ENCODE results near the gene EYS.

DNA sequence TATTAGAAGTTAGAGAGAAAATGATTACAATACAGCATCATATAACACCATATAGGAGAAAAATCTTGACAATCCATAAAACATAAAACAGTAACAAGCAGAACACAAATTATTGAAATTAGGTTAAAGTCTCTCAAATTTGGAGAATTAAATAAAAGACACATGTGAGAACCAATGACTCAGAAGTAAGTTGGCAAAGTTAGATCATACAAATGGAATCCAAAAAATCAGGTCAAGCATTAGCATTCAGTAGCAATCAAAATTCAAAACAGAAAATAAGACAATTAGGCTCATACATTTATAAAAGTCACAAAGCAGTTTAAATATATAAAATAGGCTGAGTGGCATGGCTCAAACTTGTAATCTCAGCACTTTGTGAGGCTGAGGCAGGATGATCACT is 1295.8 kb downstream of the EYS start:
- TF ChIP-seq GATA2 (IDR thresholded peaks at IDR 0.05; ENCODE audit: low read depth, low read length) (no peak), GATA3 (IDR thresholded peaks at IDR 0.05; ENCODE audit: low read depth, low read length) (no peak)

All from SH-SY5Y (cell line).